Stimulated activated CD4-positive, alpha-beta T cell treated with anti-CD3 and anti-CD28 coated beads, Interleukin-2, amount 100 ng/mL, for 48 hours (primary cell): ENCODE results near the gene FCHO1.

ENCODE experiments used
- DNase-seq, 2 donors: peaks; one replicate each; pipeline ENCODE4 v3.0.0-alpha.2; 2020

Gene FCHO1

DNA sequence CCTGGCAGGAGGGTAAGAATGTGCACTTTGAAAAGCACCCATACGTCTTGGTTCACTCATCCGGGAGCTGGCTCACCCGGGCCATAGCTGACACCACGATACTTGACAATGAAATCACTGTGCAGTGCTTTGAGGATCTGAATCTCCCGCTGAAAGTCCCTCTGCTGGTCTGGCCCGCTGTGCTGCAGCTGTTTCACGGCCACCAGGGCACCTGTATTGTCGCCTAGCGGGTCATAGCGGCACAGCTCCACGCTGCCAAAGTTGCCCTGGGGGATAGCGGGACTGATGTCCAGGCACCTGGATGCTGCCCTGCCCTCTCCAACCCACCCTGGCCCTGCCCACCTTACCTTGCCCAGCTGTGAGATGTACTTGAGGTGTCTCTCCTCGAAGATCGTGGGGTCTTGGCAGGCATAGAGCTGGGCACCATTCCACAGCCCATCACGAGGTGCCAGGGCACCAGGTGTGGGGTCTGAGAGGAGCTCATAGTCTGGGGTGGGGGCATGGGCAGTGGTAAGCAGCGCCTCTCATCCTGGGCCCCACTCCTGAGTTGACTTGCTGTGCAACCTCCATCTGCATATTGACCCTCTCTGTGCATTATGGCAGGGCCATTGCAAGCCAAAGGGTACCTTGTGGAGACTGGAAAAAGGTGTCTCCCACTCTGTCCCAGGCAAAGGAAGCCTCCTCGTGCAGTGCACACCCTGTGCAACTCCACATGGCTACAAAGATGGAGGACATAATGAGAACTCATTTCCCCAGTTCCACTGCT, 81.3 kb downstream of the FCHO1 start:
- DNase-seq: no peak

- no peak for DNase-seq
Measured at GRCh38 chr19:17834350-17835181, 83.3 kb downstream of the FCHO1 start.

DNA sequence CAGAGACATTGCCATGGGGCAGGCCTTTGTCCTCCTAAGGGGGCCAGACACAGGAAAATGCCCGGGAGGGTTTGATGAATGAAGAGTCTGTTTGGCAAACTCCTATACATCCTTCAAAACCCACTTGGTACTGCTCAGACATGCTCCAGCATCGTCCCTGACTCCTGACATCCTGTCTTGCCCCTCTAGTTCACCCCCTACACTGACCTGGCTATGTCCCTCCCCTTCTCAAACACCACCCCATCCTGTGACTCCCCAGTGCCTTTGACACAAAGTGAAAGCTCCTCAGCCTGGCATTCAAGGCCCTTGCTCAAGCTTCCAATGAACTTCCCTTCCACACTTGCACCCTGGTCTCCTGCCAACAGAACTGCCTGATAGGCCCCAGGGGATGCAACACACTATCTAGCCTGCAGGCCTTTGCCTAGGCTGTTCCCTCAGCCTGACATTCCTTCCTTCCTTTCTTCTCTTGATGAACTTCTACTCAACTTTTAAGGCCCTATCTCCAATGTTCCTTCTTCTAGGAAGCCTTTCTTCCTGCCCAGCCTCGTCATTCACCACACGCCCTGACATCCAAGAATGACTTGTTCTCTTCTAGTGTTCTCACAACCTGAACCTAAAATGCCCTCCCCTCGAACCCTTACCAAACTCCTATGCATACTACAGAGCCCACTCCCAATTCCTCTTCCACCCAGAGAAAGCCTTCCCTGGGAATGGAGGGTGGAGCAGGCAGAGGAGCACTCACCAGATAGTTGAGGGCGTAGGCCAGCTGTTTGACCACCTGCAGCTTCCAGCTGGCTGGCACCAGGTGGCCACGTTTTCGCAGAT, 84.1 kb downstream of the FCHO1 start:
- DNase-seq: no peak

DNA sequence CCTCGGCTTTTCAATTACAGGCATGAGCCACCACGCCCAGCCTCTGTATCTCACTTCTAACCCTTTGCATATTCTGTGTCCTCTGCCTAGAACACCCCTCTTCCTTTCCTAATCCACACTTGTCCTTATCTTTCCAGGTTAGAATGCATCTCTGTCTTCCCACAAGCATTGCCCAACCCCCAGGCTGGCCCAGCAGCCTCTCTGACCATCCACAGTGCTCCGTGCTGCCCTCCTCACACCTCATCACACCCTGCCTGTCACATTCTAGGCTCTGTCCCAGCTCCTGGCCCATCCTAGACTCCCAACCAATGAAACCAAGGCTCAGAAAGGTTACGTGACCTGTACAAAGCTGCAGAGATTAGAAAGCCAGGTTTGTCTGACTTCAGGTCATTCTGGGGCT, 85.3 kb downstream of the FCHO1 start:
- DNase-seq: no peak

- no peak for DNase-seq
Measured at GRCh38 chr19:17837972-17838371, 86.7 kb downstream of the FCHO1 start.
